Non-pigmented ciliary epithelial cell (primary cell): Measurements from ENCODE around the gene HOXB8.

Experiments
- DNase-seq: peaks from one replicate; pipeline ENCODE4 v3.0.0-alpha.2; 2010; ENCODE audit warnings: low read depth

HOXB8 gene

GRCh38 chr17:48583708-48584222 is 31.3 kb downstream of the HOXB8 start:
- no peak for DNase-seq

- no peak for DNase-seq
These were observed 32.4 kb downstream of the HOXB8 start for GRCh38 chr17:48582750-48583069.

DNA sequence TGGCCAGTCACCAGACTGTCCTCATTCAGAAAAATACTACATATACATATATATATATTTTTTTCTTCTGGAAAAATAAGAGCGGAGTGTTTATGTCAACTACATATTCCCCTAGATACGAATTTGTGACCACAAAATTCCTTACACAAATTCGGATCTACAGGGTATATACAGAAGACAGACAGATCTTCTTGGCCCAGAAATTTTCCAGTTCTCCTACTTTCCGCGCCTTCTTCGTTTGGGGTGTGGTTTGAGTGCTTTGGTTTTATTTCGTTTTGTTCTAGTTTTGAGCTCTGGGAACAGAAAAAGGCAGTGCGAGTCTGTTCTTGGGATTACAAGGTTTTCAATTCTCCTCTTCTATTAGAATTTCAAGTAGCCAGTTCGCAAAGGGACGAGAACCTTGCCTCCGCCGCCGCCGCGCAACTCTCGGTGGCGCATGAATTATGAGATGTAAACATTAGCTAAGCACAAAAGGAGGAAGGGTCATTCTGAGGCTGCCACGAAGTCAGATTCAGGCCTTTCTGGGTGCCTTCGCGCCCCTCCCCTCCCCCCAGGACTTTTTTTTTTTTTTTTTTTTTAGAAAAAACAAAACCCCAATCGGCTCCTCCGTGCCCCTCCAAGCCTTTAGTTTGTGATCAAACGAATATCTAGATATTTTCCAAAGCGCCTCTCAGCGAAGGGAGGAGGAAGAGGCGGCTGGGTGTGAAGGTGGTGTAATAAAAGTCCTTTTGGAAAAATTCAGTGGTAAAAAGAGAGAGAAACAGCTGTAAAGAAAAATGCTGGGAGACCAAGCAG is 35.1 kb downstream of the HOXB8 start:
- no peak for DNase-seq

DNA sequence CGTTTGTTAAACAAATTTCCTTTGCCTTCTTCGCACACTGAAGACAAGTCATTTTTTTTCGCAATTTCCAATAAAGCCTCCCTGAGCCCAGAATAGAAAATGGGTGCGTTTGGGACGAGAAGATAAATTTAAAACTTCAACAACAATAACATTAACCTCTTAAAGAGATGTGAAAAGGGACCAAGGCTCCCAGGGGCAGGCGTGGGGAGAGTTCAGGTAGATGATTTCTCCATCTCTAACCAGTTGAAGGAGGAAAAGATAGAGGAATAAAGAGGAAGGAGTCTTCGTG is 35.7 kb downstream of the HOXB8 start:
- DNase-seq = no peak

DNA sequence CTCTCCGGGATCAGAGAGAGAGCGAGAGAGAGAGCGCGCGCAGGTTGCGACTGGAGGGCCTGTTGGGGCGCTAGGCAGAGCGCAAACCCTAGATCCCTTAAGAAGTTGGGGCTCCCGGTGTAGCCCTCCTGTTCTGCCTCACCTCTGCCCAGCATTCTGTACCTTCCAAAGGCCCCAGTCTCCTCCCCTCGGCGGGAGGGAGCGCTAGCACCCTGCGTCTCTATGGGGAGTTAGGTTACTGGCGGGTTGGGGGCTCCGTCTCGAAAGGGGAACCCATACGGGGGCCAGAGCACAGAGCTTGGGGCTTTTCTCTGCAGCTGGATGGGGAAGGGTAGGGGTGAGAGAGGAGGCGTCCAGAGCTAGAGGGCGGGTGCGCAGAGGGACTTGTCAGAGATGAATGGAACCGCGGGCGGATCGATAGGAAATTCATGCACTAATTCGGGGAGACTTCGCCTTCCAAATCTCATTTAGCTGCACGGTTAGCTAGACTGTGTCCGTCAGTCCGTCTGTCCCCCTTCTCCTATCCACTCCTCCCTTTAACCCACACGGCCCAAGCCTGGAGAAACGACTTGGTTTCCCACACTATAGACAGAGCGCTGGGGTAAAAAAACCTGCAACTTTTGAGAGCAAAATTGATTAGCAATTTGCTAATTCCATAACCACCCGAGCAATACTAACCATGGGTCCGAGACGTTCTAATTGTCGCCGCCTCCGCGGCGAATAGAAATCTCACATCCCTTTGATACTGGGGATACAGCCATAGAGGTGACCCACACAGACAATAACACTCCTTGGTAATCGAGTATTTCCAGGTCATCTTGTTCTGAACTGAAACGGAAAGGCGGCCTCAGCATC is 36.2 kb downstream of the HOXB8 start:
- DNase-seq = no peak

DNA sequence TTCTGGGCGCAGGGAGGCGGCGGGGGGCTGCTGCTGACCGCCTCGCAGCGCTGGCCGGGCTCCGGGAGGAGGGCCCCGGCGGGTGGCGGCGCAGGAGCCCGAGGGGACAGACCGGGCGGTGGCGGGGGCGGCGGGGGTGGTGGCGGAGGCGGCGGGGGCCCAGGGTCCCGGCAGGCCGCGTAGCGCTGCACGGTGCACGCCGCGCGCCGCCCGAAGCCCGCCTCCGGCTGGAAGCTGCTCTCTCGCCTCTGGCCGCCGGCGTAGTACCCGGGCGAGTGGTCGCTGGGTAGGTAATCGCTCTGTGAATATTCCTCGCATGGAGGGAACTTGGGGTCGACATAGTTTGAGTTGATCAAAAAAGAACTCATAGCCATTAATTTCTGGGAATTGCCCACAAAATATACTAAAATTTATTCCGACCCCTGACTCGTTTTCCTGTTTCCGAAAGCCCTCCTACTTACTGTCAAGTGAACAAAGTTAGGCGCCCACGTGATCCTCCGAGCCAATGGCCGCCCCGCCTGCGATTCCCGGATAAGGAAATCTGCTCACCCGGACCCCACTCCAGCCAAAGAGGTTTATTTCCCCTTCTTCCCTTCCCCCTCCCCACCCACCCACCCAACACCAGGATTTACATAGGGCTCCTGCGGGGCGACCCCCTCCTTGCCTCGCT is 37.0 kb downstream of the HOXB8 start, which contains the start of gene HOXB4:
TSS of gene HOXB4 (minus strand) at position 405 of the 670 bp plus-strand sequence. CDS start at position 374, 31 bp downstream.
- DNase-seq = no peak

DNA sequence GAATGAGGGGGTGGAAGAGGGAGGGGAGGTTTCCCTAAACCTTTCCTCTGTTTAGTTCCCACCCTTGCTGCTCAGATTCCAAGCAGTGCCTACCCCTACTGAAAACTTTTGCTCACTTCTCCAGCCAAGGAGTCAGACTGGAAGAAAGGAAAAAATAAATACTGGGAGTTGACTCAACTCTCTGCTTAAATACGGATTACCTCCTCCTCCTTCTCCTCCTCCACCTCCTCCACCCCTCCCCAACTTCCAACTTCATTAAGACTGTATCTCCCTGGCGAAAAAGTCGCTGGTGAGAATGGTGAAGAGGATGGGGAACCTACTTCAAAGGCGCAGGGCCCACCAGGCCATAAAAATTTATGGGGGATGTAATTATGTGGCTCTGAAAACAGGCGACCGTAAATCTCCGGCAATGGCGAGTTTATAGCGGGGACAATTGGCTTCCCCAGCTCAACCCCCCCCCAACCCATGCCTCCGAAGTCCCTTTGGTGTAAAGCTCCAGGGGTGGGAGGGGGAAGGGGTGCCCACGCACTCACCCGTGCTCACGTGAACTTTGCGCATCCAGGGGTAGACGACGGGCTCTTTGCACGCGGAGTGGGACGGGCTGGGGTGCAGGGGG is 37.7 kb downstream of the HOXB8 start:
- DNase-seq = no peak

GRCh38 chr17:48576479-48577309 is 38.4 kb downstream of the HOXB8 start:
- no peak for DNase-seq

DNA sequence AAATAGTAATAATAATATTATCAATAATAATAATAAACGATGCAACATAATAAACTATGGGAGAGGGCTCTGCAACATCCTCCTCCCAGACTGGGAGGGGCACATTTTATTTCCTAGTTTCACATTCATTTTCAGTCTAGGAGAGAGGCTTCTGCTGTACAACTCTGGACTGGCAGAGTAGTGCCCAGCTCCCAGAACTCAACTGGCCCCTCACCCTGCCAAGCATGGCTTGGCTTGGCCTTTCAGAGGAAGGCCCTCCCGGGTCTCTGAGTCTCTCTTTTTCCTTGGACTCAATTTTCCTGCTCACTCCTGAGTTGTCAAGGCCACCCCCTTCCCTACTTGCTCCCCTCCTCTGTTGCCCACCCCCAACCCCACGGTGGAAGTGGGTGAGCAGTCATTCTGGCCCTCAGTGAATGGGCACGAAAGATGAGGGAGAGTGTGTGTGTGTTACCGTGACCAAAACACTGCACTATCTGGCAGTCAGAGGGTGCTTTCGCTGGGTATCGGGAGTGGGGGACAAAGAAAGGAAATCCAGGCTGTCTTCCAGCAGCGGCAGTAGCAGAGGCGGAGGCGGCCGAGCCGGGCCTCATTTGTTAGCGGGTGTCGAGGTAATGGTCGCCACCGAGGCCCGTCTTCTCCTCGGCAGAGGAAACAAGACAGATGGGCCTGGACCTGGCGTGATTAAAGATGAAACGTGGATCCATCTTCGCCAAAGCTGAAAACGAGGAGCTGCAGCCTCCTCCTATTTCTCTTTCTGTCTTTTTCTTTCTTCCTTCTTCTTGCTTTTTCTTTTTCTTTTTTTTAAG is 39.2 kb downstream of the HOXB8 start:
- DNase-seq = no peak

DNA sequence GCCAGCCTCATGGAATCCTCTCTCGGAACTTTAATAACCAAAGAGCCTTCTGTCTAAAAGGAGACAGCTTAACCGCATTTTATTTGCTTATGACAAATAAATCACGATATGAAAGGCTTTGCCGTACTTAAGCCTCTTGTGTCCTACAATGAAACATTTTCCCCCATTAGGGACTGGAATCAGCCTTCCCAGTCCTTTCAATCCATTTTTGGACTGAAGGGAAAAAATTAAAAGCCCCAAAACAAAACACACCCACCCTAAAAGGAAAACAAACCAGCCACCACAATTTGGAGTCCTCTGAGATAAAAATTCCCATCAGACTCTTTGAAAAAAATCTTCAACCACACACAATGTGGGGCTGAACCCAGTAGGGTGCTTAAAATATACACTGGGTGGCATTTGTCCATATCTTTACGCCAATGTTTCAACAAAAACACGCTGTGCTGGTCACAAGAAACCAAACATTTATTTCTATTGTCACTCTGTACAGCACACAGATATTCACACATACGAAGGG is 40.0 kb downstream of the HOXB8 start:
- no peak for DNase-seq

DNA sequence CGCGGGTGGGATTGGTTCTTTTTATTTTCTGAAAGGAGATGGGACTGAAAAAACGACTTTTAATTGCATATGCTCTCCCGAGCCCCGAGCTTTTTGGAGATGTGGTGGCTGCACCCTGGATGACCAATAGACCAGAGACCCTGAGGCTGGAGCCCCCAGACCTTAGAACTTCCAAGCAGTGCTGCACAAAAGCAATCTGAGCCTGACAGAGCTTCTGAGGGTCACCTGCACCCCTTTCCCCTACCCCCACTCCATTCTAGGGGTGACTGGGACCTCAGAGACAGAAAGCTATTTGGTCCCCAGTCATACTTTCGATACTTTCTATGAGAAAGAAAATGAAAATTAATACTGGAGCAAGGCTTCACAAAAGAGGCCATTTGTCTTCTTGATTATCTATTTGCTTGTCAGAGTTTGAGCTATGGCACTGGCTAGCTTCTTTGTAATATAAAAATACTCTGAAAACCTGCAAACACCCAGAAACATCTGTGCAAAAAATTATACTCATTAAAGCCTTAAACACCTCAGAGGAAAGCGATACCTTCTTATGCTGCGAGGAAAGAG is 40.5 kb downstream of the HOXB8 start:
- DNase-seq = no peak

DNA sequence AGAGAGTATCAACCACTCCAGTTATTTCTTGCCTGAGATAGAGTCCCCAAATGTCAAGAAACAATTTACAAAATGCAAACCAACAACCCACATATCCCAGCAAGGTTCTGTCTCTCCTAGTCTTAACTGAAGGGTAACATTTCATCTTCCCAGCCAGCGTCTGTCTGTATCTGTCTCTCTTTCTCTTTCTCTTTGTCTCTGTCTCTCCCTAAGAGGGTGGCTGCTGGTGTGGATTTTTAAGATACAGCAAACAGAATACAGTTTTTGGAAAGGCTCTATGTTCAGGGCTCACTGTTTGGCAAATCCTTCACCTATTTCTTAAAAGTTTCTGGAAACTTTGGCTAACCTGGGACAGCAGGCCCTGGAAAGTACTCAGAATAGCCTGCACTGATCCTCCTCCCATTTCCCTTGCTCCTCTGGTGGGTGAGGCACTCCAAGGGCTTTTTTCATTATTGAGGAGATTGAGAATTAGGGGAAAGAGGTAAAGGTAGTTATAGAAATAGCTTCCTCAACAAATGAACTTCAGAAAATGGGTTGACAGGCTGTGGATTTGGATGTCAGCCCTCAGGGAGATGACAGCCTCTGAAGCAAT is 43.2 kb downstream of the HOXB8 start:
- no peak for DNase-seq

DNA sequence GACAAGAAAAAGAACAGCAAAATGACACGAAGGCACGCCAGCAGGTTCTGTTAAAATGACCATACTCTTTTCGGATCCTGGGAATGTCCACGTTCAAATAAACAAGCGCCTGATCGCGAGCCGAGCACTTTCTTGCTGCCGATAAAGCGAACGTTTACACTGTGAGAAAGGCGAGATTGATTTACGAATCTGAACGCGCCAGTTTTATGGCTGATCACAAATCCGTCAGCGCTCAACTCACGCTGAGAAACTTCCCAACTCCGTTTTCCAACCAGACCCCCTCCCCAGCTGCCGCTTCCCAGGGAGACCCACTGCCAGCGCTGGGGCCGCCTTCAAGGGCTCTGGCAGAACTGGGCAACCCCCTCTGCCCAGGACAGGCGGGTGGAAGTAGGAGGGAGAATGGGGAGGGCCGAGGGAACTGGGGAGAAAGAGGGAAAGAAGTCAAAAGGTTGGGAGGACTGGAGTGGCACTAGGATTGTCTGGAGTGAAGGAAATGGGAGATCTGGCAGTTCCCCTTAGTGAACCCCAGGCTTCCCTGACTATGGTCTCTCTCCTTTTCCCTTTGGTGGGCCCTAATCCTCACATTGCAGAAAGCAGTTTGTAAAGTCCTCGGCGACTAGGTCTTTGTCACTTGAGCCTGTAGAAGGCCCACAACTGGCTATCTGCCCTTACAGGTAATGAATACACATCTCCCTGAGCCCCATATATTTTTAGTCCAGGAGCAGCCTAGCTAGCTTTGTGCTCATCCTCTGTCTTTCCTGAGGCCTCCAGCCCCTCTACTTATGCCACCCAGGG is 43.9 kb downstream of the HOXB8 start:
- no peak for DNase-seq

DNA sequence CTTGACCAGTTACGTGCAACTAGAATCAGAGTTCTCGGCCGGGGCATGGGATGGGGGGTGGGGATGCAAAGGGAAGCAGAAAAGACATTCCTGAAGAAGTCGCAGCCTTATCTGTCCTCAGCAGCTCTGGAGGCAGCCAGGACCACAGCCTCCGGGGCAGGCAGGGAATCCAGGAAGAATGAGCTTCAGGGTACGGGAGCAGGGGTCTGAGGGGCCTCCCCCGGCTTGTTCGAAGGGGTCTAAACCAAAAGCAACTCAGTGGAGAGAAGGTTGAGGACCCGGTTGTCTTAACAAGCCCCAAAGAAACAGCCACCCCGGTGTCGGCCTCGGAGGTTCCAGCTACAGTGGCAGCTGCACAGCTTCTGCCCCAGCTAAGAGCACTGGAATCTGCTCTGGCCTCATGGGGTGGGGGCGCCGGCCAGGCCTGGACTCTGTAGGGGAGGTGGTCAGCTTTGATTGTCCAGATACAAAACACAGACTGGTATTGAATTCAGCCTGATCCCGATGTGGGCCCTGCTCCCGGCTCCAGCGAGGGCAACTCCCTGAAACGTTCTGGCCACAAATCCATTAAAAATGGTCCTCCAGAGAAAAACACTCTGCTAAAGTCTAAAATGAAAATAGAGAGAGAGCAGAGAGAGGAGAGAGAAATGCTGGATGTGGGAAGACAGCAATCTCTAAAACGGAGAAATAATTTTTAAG is 44.6 kb downstream of the HOXB8 start:
- no peak for DNase-seq

- DNase-seq = no peak
These were observed 45.3 kb downstream of the HOXB8 start for GRCh38 chr17:48569674-48570324.

DNA sequence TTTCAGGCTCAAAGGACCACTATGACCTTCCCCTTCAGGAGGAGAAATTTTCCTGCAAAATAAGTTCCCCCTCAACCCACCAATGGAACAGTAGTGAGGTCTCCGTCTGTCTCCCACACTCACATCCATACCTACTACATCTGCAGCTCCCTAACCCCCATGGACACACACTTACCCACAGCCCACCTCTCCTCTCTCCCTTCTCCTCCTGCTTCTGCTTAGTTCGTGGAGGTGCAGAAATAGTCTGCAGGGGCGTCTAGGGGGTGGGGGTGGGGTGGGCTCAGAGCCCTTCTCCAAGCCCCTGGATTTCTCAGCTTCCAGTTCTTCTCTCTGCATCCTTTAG is 45.9 kb downstream of the HOXB8 start:
- DNase-seq = no peak

DNA sequence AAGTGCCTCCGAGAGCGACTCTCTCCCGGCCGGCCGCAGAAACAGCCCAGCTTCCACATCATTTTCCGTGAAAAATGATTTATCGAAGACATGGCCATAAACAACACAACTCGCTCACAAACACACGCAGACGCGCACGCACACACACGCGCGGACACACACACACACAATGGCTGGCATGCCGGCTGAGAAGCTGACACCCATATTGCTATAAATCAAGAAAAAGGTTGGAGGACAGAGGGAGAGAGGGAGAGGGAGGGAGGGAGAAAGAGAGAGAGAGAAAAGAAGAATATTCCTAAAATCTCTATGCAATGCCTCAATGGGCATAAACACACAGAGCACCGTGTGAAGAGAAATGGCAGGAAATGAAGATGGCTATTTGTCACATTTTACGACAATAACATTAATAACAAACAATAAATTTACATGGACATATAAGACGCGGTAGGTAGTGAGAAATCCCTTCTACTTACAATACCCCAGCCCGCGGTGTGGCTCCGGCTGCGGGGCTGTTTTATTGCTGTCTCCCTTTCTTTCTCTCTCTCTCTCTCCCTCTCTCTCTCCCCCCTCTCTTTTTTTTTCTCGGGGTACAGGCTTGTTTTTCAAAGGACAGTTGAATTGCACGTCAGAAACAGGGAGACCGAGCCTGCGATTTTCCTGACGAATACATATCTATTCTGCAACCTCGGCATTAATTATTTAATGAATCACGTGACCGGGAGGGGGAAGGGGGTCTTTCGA is 46.4 kb downstream of the HOXB8 start:
- DNase-seq = no peak
